Erythroblast (primary cell): Measurements from ENCODE around the gene HTRA1.

ENCODE experiments used
- GATA1 ChIP-seq: IDR thresholded peaks from 2 replicates; pipeline ENCODE4 v1.6.1; 2011; ENCODE audit warnings: low read depth, mild to moderate bottlenecking, control low read depth, low read length, moderate library complexity
- POLR2A ChIP-seq: IDR thresholded peaks from 2 replicates; pipeline ENCODE4 v1.6.1; 2011; ENCODE audit warnings: mild to moderate bottlenecking, low read length

DNA sequence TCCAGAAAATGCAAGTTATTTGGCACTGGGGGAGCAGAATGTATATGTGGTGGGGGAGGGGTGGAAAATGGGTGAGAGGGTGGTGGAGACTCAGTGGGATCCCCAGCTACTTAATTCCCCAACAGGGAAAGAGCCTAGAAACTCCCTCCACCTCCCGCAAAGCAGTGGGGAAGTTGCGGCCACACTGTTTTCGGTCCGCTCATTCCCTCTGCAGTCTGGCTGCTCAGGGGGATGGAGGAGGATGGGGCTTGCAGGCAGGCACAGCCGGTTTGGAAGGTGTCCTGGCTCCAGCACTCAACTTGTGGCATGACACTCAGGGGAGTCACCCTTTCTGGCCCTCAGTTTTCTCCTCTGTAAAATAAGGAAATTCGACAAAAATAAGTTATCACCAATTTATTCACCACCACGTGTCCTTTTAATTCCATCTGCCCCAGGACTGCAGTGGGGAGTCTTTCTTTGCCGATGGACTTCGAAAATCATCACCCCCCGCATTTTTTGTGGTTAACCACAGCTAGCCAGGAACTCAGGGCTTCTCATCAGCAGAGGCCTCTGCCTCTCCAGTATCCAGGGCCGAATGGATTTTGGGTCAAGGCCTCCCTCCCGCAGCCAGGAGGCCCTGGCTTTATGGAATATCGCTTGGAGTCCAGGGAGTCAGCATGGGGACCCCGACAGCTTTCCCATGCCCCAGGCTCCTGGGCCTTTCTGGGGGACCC lies 1.6 kb upstream of the HTRA1 start:
- TF ChIP-seq POLR2A (no peak), GATA1 (no peak)
